GM19099 (cell line): Measurements from ENCODE around the gene UNC5B.

ENCODE experiments used
- POLR2A ChIP-seq: IDR thresholded peaks from 3 replicates; pipeline ENCODE4 v1.6.1; 2011; ENCODE audit warnings: low read depth; ENCODE audit not compliant: insufficient read length; ENCODE audit errors: extremely low read depth

UNC5B gene

DNA sequence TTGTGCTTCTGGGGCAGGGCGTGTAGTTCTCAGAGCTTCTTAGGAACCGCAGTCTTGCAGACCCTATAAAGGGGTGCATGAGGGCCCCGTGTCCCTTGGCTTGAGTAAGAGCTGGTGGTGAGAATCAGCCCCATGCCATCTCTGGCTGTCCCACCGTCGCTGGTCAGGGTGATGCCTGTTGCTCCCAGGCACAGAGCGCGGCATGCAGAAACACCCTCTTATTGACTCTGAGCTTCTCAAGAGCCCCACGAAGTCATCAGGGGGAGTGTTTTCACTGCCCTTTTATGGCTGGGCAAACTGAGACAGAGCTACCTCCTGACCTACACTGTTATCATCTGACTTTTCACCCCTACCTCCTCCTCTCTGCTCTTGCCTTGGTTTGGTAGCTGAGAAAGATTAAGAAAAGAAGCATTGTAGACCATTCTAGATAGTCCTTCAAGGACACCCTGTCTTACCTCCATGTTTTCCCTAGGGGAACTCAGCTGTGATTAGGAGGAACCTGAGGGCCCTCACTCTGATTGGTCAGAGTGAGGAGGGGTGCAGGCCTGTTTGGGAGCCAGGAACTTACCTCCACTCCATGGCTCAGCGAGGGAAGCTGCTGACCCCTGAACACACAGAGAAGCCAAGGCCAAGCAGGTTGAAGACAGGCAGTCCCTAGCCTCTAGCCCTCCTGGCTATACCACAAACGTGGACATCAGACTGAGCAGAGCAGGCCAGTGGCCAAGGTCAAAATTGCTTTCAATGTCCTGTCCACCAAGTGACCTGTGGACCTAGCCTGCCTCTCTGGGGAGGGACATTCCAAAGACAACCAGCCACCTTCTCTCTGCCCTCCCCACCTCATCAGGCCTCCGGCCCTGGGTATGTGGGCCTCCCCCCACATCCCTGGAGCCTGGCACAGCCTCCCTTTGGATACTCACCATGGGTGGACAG lies 17.6 kb downstream of the UNC5B start:
- no peak for TF ChIP-seq POLR2A

DNA sequence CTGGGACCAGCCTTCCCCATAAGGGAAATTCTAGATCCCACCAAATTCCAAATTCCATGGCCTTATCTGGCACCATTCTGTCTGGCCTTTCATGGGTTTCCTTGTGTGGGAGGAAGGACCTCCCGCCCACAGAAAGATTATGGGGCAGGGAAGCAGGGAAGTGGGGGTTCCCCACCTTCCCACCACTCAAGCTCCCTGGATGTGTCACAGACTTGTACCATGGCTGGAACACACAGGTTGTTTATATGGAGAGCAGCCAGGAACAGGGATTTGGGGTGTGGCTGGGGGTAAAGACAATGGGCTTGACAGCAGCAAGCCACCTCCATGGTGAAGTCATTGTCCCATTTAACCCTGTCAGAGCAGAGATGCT lies 18.3 kb downstream of the UNC5B start:
- no peak for TF ChIP-seq POLR2A

DNA sequence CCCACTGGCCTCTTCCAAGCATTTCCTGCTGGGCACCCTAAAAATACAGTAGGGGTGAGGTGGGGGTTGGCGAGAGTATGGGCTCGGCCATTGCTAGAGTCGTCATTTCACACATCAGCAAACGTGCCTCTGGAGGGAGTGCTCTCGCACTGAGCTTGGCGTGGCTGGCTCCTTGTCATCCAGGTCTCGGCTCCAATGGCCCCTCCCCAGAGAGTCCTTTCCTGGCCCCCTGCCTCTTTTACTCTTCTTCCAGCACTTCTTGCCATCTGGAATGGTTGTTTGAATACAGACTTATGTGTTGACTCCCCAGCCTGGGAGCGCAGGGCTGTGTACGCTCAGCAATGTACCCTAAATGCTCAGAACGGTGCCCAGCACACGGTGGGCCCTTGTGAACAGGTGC lies 18.8 kb downstream of the UNC5B start:
- no peak for TF ChIP-seq POLR2A

DNA sequence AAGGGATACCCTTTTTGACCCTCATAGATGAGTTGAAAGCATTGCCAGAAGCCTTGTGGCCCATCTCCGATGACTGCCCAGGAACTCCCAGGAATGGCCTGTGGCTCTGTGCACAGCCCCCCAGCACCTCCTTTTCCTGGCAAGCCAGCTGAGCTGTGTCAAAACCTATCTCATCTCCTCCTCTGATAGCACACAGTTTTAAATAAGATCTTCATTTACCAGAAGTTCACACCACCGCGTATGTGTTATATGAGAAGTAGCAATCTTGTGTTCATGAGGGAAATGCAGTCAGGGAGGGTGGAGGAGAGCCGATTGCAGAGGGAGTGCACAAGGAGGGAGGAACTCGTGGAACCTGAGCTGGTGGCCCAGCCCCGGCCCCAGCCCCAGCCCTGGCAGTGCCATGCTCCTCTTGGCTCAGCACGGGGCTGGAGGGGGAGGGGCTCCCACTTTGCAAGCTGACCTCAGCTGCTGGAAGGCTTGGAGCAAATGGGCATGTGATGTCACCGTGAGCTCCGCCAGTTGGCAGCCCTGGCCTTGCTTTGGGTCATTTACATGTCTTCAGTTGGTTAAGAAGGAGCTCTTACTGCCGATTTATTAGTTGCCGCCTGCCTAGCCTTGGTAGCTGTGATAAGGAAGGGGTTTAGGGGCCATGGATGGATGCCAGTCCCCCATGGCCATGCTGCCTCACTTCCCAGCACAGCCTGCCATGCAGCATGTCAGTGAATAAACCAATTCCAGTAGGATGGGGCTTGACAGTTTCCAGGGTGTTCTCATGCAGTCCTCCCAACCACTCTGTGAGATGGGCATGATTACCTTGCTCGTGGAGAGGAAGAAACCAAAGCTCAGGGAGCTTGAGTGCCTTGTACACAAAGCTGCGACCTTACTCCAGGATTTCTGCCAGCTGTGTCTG lies 20.0 kb downstream of the UNC5B start:
- no peak for TF ChIP-seq POLR2A

DNA sequence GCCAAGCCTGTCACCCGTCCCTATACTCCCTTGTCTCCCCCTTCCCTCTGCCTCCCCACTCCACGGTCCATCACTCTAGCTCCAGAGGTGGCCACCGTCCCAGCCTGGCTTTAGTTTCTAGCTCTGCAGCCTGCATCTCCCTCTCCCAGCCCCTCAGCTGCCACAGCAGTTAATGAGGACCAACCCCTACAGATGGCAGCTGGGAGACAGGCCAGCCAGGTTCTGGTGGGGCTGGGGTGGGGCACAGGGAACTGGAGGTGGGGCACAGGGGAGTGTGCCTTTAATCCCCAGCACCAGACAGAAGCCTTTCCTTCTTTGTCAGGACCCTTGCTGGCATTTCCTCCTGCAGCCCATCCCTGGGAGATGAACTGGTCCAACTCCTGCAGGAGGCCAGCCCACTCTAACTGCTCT lies 21.1 kb downstream of the UNC5B start:
- TF ChIP-seq POLR2A: no peak

DNA sequence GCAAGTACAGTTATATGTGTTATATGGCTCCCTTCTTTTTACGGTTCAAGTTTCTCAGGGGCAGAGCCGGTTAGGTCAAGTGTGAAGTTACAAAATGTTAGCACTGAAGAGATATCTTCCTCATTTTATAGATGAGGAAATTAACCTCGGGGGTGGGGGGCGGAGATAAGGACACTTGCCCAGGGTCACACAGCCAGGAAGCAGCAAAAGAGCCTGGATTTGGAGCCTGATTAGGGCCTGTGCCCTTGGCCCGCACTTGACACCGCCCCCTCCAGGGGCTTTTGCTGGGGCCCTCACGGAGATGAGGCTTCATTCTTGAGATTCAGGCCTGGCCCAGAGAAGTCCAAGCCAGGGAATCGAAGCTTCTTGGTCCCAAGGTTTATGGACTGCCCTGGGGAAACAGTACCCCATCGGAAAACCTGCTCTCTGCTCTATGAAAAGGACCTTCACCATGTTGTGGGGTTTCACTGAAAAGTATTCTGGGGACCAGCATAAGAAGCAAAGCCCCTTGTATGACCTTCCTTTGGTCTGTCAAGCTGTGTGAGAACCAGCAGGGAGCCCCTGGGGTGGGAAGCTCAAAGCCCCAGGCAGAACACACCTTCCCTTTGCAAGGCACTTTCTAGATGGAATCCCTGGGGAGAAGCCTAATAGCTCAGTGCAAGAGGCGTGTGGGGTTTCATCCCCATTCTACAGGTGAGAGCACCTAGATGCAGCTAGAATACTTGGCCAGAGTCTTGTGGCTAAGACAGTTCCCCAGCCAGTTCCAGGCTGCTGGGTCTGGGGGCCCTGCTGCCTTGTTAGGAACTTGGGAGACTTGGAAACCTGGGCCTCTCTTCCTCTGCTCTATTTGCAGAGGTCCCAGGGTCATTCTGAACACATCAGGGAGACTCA lies 21.9 kb downstream of the UNC5B start:
- TF ChIP-seq POLR2A: no peak

DNA sequence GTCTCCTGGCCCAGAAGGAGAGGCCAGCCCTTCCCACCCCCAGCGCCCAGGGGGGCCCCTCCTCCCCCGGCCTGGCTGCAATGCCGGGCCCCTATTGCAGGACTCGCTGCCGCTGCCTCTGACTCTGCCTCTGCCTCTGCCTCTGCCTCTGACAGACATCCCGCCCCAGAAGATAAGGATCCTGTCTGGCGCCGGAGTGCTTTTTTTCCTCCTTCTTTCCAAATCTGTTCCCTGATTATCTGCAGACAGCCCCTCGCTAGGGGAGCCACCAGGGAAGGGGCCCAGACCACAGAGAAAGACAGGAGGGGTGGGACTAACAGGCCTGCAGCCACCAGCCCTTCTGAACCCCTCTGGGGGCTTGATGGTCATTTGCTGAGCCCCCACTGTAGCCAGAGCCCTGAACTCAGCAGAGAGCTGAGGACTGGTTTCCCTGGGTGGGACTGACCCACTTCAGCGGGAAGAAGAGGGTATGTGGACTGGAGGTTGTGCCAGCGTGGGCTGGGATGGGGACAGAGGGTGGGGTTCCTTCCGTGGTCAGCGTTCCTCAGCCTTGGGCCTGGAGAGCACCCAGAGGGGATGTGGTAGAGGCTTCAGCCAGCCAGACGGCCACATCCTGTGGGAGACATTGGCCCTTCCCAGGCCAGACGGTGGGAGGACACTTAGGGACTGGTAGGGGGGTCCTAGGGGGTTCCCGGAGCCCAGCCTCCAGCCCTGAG lies 22.8 kb downstream of the UNC5B start:
- TF ChIP-seq POLR2A: no peak

DNA sequence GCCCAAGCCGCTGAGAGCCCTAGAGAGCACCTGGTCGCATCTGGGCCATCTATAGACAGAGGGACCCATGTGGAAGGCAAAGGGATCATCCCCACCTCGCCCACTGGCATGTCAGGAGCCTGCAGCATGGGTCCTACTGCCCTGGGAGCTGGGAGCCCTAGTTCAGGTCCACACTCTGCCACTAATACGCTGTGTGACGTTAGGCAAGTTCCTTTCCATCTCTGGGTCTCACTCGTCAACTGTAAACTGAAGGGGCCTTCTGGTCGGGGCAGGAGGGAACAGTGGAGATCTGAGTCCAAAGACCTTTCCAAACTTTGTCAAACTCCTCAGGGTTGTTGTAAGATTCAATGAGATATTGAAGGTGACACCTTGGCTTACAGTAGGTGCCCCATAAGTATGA lies 23.4 kb downstream of the UNC5B start:
- no peak for TF ChIP-seq POLR2A

DNA sequence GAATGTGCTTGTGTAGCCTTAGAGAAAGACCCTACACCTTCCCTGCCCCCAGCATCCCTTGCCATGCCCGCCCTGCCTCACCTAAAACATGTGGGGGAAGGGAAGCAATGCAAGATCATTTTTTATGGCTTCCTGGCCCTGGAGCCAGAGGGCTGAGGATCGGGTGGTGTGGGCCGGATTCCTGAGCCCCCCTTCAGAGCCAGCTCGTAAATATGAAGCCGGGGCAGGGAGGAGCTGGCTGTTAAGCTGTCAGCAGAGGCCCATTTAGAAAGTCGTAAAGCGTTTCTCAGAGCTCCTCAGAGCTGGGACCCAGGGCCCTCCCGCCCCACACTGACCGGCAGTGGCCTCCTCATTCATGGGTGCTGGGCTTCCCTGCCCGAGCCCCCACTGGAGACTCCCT lies 23.9 kb downstream of the UNC5B start:
- TF ChIP-seq POLR2A: no peak

DNA sequence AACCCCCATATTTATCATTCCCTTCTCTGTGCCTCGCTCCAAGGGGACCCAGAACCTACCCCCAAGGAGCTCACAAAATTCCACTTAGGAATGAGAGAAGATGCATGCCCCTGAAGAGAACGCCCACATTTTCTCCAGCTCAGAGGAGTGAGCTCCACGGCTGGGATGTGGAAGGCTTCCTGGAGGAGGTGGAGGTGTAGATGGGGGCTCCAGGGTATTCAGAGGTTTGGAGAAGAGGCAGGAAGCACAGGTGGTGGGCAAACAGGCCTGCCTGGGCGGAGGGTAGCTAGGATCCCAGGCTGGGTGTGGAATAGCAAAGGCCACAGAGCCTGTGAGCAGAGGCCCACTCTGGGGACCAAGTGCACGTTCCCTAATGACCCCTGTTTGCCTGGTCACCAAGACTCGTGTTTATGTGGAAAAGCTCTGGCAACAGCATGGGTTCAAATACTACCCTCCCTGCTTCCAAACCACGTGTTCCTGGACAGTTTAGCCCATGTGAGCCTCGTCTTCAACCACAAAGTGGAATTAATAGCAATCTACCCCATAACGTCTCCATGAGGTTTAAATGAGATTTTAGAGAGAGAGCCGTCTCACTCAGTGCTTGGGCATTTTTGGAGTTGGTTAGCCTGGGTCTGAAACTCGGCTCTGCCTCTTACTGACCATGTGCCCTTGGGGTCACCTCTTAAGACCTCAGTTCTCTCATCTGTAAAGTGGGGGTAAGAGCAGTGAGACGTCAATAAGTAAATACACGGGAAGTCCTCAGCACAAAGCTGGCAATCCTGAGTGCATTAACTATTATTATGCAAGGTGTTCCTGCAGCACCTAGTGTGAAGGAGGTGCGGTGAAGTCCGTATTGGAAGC lies 24.7 kb downstream of the UNC5B start:
- TF ChIP-seq POLR2A: no peak

DNA sequence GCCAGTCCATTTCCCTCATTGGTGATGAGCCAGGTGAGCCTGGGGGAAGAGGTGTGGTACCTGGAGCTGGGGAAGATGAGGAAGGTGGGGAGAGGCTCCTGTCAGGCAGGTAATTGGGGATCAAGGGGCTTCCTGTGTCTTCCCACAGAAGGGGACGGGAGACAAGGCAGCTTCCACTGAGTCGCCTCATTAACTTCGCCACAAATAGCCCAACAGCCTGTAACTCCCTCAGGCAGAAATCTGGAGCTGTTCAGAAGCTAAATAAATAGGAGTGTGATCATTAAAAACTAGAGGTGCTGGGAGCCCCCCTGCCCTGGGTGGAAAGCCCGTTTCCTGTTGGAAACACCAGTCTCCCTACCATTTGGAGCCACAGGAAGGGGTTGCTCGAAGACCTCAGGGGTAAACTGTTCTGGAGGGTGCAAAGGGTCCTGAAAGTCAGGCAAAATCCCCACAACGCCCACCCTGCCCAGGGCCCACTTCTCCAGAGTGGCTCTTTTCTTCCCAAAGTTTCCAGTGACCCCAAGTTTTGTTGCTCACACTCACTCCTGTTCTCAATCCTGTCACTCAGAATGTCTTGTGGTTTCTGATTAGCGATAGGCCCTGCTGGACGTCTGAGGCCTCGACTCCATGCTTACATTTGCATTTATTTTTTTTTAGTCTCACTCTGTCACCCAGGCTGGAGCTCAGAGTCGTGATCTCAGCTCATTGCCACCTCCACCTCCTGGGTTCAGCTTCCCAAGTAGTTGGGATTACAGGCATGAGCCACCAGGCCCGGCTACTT lies 25.7 kb downstream of the UNC5B start:
- TF ChIP-seq POLR2A: no peak

DNA sequence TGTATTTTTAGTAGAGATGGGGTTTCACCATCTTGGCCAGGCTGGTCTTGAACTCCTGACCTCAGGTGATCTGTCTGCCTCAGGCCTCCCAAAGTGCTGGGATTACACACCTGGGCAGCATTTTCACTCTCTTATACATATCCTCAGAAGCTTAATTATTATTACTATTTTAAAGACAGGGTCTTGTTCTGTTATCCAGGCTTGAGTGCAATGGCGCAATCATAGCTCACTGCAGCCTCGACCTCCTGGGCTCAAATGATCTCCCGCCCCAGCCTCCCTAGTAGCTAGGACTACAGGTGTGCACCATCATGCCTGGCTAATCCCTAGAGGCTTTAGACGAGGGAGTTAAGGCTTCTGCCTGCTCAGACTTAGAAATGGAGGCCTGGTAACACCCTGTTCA lies 26.3 kb downstream of the UNC5B start:
- TF ChIP-seq POLR2A: no peak
